Ovary (tissue), 9 donors: ENCODE data around the gene PLSCR1. TPM values are rescaled to one million over a fixed set of nuclear protein-coding genes. Genes with fewer than 3 reads are reported as not detected.
"Not testable (repeated sequence)": the region's sequence is repeated elsewhere in the genome, so short reads cannot be mapped to it uniquely, and the experiment has no call there.

Experiments used
- DNase-seq, 5 donors: peaks; one replicate each; pipeline ENCODE4 v3.0.0-alpha.2; 2019 to 2020
- H3K27ac ChIP-seq, 2 donors: fragments of 200-600 bp; one replicate each; pipeline versions ENCODE4 v1.5.1 to v1.8.0; 2019 to 2022
- H3K27me3 ChIP-seq: fragments of 200-600 bp; one replicate; pipeline ENCODE4 v1.8.0; 2022
- H3K36me3 ChIP-seq: fragments of 200-600 bp; sonication (generic); one replicate; pipeline ENCODE4 v1.5.1; 2019
- H3K4me1 ChIP-seq: one replicate; pipeline ENCODE4 v1.8.1; 2013; ENCODE audit warnings: mild to moderate bottlenecking, moderate library complexity; ENCODE audit not compliant: insufficient read depth
- H3K4me3 ChIP-seq: fragments of 200-600 bp; sonication (generic); one replicate; pipeline ENCODE4 v1.5.1; 2017
- H3K9me3 ChIP-seq, 2 donors: fragments of 200-600 bp in 1 of 2; sonication (generic) in 1 of 2; one replicate each; pipeline versions ENCODE4 v1.5.1 to v1.8.1; 2013 to 2019; ENCODE audit warnings: mild to moderate bottlenecking in 1 of 2, moderate library complexity in 1 of 2
- CTCF ChIP-seq, 3 donors: fragments of 450-650 bp in 2 of 3; fragments of 200-600 bp in 1 of 3; IDR thresholded peaks; one replicate each; pipeline versions ENCODE4 v1.5.1 to v1.8.0; 2016 to 2022; ENCODE audit warnings: antibody characterized with exemption in 3 of 3, mild to moderate bottlenecking in 1 of 3
- EP300 ChIP-seq: sonication (generic); formaldehyde crosslinking; IDR thresholded peaks from one replicate; pipeline ENCODE4 v1.6.1; 2017; ENCODE audit warnings: antibody characterized with exemption
- POLR2A ChIP-seq: fragments of 450-650 bp; IDR thresholded peaks from one replicate; pipeline ENCODE4 v1.6.1; 2017; ENCODE audit warnings: antibody characterized with exemption, mild to moderate bottlenecking, moderate library complexity
- WGBS, 3 donors: extraction: QIAGEN DNeasy Blood & Tissue Kit in 1 of 3; methylation state at CpG; one replicate each; pipeline versions ENCODE4 v1.1.5 to v1.1.7; 2013 to 2017; 5-methylcytosine and 5-hydroxymethylcytosine counted together
- intact Hi-C, 4 donors: fragments of 100-400 bp; cut with DNase I; formaldehyde crosslinking; loops; one replicate each; pipeline versions ENCODE4 v1.11.0 to v1.15.1; 2022 to 2023
- polyA plus RNA-seq, 2 donors: library from polyadenylated mRNA; stranded (reverse); fragments of 200-250 nt in 1 of 2; fragments of 350-450 nt in 1 of 2; fragmentation: Illumina TruSeq in 1 of 2; extraction: RNeasy Lipid Tissue Mini Kit (QIAGEN cat#74804) in 1 of 2; gene quantifications; one replicate each; pipeline ENCODE4 v1.2.3, GENCODE V29; 2013 to 2014
- total RNA-seq, 7 donors: library from RNA; depleted of rRNA in 2 of 7; stranded (reverse); fragments of >200 nt in 2 of 7; fragmentation: NEBNext Ultra II Directional in 3 of 7; extraction: Animal tissue kit (Norgen Biotek cat#: 25700) in 3 of 7; gene quantifications; one replicate each; pipeline versions ENCODE4 v1.1.0 to v1.2.4, GENCODE V29; 2016 to 2023
- donor health status: DM: no; HTN: no; CAD: no; lungs with moderate emphysema.
- donor health status: DM: no; HTN: no; CAD: no.
- donor health status: Bipolar disorder and iron deficiency.
- donor health status: DM: yes; HTN: yes; CAD: no.
- donor health status: DM: no; HTN: no; CAD: no.
- donor health status: DM: yes; HTN: yes; CAD: no.

Gene PLSCR1
- total and polyA plus RNA-seq, 9 donors: 56.6 to 156 (median 109) TPM

DNA sequence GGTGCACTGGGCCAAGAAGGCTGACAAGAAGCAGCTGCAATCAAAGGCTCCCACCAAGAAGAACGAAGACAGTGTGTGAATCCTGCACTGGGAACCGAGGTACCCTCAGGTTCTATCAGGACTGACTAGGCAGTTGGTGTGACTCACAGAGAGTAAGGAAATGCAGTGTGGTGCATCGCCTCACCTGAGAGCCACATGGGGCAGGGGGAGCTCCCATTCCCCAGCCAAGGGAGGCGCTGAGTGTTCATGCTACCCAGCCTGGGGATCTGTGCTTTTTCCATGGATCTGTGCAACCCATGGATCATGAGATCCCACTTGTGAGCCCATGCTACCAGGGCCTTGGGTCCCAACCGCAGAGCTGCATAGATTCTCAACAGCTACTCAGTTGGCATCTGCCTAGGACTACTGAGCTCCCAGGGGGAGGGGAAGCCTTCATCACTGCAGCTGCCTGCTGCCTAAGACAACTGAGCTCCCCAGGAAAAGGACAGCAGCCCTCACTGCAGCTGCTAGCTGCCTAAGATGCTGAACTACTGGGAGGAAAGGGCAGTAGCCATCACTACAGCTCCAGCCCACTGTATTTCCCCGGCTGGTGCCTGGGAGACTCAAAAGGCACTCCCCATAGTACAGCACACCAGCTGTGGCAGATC lies 68.2 kb downstream of the PLSCR1 start:
- H3K4me3 ChIP-seq: no peak overlapping the region
- no peaks in the 10 kb centered on the region for H3K27me3 ChIP-seq
- no peaks in the 10 kb centered on the region for H3K4me1 ChIP-seq
- no peaks in the 10 kb centered on the region for H3K36me3 ChIP-seq
- TF ChIP-seq EP300 (no peak), POLR2A (no peak), CTCF (IDR thresholded peaks at IDR 0.05) (no peak)
- no peak overlapping the region for H3K27ac ChIP-seq
- no peaks in the 10 kb centered on the region for H3K9me3 ChIP-seq
- intact Hi-C loops: no loop called here
- DNase-seq: no peak
- 77 to 91% (median 87%) methylated on average over 6 of the region's 6 CpGs for WGBS, 3 donors

DNA sequence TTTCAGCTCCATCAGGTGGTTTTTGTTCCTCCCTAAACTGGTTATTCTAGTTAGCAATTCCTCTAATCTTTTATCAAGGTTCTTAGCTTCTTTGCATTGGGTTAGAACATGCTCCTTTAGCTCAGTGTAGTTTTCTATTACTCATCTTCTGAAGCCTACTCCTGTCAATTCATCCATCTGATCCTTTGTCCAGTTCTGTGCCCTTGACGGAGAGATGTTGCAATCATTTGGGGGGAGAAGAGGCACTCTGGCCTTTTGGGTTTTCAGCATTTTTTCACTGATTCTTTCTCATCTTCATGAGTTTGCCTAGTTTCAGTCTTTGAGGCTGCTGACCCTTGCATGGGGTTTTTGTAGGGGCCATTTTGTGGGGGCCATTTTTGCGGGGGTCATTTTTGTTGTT lies 69.4 kb downstream of the PLSCR1 start:
- intact Hi-C loops, H3K27ac ChIP-seq, H3K4me1 ChIP-seq, DNase-seq, H3K27me3 ChIP-seq, H3K36me3 ChIP-seq, H3K4me3 ChIP-seq, H3K9me3 ChIP-seq: not testable (repeated sequence)
- WGBS, 3 donors: 94 to 95% (median 94%) methylated on average over 2 of the region's 2 CpGs

DNA sequence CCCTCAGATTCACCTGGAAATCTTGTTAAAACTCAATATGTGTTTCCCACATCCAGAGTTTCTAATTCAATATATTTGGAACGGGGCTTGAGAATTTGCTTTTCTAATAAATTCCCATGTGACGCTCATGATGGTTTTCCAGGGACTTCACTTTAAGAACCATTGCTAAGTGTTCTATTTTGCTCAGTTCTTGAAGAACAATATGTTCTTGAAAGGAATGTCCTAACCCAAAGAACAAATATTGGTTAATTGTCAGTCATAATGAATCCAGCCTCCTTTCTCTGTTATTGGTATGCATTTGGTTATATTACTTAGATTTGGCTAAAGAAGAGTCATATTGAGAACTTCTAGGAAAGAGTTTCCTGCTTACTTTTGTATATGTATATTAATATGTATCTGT lies 70.7 kb downstream of the PLSCR1 start:
- H3K27me3 ChIP-seq: no peaks in the 10 kb centered on the region
- intact Hi-C loops: no loop called here
- H3K9me3 ChIP-seq: no peaks in the 10 kb centered on the region
- no peak for TF ChIP-seq POLR2A
- TF ChIP-seq CTCF (IDR thresholded peaks at IDR 0.05): no peak
- TF ChIP-seq EP300: no peak
- H3K27ac ChIP-seq: no peak overlapping the region
- H3K4me3 ChIP-seq: no peak overlapping the region
- 51 to 59% (median 57%) methylated on average over 2 of the region's 2 CpGs for WGBS, 3 donors
- no peak for DNase-seq
- H3K36me3 ChIP-seq: no peaks in the 10 kb centered on the region
- peaks cover 1% of the 10 kb centered on the region for H3K4me1 ChIP-seq

GRCh38 chr3:146472611-146473010 lies 71.8 kb downstream of the PLSCR1 start:
- H3K4me1 ChIP-seq: peaks cover 1% of the 10 kb centered on the region
- no peak for TF ChIP-seq CTCF (IDR thresholded peaks at IDR 0.05)
- TF ChIP-seq EP300: no peak
- TF ChIP-seq POLR2A: no peak
- no peaks in the 10 kb centered on the region for H3K27me3 ChIP-seq
- intact Hi-C loops: no loop called here
- no peaks in the 10 kb centered on the region for H3K9me3 ChIP-seq
- whole genome bisulfite sequencing, 3 donors: 92 to 98% (median 95%) methylated on average over 1 of the region's 1 CpG
- no peak overlapping the region for H3K27ac ChIP-seq
- DNase-seq: no peak
- no peak overlapping the region for H3K4me3 ChIP-seq
- no peaks in the 10 kb centered on the region for H3K36me3 ChIP-seq

- TF ChIP-seq CTCF (IDR thresholded peaks at IDR 0.05): no peak
- no peak for TF ChIP-seq POLR2A
- no peak for TF ChIP-seq EP300
- intact Hi-C loops: no loop called here
- 91 to 98% (median 92%) methylated on average over 1 of the region's 1 CpG for WGBS, 3 donors
These were observed 73.4 kb downstream of the PLSCR1 start for GRCh38 chr3:146471012-146471411.

More at GRCh38 chr3:146471012-146471411, 73.4 kb downstream of the PLSCR1 start:
- no peak overlapping the region for H3K4me3 ChIP-seq
- DNase-seq: no peak
- H3K27ac ChIP-seq: no peak overlapping the region
- peaks cover 1% of the 10 kb centered on the region for H3K4me1 ChIP-seq
- H3K27me3 ChIP-seq: no peaks in the 10 kb centered on the region
- H3K9me3 ChIP-seq: no peaks in the 10 kb centered on the region
- no peaks in the 10 kb centered on the region for H3K36me3 ChIP-seq
